ENCODE results near the gene FNDC7.
"Not testable (repeated sequence)": the region's sequence is repeated elsewhere in the genome, so short reads cannot be mapped to it uniquely, and the experiment has no call there.

Gene FNDC7

DNA sequence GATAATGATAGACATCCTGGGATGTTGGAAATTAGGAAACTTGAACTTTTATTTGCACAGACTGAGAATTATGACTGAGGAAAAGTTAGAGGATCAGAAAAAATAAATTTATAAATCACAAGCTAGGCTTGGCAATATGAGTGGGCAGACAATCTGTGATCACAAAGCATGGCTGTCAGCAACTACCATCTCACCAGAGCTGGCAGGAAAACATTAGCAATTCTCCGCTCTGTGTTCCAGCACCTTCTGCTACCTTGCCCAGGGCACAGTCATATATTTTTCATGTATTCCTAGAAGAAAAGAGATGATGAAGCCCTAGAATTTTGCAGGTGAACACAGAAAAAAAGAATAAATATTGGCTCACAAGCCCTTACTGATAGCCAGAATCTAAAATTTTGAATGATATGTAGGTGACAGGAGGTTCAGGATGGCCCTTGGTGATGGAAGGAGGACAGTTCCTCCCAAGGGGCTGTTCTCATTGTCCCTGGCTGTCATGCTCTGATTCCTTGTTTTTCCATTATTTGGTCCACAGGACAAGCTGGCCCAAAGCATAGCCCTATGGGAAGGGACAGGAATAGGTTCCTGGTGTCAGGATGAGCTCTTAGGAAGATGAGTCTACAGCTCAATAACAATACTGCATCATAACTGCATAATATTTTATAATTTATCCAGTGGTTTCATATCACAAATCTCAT is 21.6 kb downstream of the FNDC7 start:
- DNase-seq: peak in 7 of 56 donors; percentile 6 to 50 (median 33)

DNA sequence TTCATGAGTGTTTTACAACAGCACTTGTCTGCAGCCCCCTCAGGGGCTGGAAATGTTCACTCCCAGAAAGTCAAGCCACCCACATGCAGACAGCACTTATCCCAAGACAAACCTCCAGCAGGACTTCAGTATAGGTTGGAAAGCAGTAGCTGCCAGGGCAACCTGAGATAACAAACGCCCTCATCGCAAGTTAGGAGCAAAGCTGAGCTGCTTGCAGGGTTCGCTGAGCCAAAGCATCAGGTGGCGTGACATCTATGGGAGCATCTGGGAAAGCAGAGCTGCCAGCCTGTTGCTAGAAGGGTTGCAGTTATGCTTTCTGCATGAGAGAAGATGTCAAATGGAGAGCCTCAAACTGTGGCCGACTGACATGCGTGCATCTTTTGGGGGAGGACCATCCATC is 29.5 kb downstream of the FNDC7 start:
- DNase-seq: peak in 22 of 56 donors; percentile 10 to 68 (median 31)

DNA sequence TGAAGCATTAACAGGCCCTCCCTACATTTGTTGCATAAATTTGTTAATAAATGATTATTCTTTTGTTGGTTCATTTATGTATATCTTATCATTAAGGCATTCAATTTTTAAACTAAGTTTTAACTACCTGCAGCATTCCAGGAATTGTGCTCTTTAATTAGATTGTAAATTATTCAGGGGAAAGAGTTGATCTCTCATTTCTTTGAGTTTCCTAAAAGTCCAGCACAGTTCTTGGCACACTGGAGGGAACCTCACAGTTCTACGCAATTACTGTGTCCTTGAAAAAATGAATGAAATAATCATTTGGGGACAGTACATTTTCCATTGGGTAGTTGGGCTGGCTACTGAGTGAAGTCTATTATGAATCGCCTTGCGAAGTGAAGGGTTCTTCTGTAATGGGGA is 33.3 kb downstream of the FNDC7 start:
- no peak for DNase-seq

DNA sequence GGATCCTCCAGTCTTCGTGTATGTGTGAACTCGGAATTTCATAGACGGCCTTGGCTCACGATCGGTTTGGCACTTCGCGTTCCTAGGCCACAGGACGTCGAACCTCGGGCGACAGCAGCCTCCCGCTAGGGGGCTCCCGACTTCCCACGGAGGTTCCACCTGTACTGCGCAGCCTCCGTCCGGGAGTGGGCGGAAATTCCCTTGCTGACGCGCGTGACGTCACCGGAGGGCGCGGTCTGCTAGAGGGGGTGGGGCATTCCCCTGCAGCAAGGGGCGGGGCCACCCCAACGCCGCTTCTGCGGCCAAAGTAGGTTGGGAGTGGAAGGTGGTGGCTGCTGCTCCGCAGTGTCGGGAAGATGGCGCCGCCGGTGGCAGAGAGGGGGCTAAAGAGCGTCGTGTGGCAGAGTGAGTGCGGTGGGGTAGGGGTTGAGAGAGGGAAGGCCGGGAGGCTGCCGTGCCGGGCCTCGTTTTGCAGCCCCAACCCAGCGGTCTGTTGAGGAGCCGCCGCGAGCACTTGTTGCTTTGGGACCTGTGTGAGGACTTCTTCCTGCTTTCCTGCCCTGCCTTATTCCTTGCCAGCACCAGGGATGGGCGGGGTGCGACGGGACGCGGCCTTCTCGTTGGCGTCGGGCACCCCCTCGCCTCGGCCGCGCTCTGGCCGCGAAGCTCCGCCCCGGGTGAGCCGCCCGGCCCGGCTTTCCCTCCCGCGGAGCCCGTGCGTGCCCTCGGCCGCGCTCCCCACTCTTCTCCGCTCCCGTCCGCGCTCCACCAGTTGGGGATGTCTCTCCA is 33.9 kb downstream of the FNDC7 start, which contains the start of gene STXBP3:
TSS of gene STXBP3 (plus strand) at position 293 of the 789 bp plus-strand sequence. CDS start at position 357, 64 bp downstream.
- peak; percentile 81 to 99 (median 97) for DNase-seq

DNA sequence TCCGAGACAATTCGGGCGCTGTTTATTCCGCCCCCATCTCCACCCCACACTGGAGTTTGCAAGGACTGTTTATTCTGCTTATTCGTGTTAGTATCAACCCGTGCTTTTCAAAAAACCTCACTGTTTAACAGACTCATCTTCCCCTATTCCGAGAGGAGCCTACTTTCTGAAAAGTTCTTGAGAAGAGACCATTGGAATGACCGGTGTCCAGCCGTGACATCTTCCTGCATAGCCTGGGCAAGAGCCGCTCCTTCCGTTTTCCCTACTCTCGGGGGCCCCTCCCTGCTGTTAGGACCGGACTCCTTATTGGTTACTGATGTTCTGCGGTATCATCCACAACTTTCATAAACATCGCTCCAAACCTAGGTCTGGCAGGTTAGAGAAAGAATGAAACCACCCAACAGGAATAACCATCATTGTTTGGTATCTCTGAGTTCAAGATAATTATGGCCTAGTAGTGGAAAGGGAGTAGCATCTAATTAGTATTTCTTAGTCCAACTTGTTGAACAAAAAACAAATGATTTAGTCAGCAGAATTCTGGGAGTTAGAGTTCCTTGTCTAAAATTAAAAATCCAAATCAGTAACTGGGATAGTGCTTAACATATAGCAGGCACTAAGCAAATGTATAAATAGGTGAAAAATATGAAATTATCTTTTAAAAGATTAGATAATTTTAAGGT is 34.6 kb downstream of the FNDC7 start:
- DNase-seq: peak in 47 of 56 donors; percentile 3 to 77 (median 55)

DNA sequence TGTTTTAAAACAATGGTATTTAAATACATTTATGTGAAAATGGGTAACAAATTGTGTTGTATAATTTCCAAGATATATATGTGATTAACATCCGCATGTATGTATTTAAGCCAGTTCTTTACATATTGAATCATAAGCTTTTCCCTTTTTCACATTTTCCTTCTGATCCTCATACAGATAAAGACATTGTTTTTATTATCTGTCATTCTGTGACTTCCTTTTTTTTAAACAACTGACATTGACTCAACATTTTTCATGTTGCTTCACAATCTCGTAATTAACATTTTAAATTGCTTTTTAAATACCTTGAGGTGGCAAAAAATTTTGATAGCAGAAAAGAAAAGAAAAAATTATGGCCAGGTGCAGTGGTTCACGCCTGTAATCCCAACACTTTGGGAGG is 35.2 kb downstream of the FNDC7 start:
- no peak for DNase-seq

DNA sequence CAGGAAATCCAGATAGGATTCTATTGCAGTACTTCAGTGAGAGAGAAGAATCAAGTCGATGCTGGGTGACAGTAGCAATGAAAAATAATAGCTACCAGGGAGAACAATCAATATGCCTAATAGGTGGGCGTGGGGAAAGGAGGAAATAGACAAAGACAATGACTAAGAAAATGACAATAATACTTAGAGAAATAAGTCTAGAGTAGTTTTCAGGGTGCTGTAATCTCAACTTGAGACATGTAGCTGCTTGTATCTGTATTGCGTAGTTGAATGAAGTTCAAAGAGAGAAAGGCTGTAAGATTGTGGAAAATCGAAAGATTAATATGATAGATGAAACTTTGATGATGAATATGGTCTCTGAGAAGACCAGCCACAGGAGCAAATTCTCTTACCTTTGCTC is 36.4 kb downstream of the FNDC7 start:
- no peak for DNase-seq

DNA sequence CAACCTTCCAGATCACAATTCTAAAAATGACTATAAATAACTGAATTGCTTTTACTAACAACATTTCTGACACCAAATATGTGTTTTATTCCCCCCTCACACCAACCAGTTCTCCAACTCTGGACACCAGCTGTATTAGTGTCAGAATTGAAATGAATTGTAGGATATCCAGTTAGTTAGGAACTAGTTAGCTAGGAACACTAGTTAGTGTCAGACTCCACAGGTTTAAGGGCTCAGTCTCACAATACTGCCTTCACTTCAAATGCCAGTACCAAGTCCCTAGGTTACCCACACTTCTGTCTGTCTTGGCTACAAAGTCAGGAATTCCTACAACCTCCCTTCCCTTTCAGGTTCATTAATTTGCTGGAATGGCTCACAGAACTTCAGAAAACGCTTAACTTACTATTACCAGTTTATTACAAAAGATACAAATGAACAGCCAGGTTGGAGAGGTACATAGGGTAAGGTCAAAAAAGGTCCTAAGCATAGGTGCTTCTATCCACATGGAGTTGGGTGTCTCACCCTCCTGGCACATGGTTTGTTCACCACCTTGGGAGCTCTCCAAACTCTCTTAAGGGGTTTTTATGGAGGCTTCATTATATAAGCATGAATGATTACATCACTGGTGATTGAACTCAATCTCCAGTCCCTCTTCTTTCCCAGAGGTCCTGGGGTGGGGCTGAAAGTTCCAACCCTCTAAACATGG is 37.9 kb downstream of the FNDC7 start:
- no peak for DNase-seq

DNA sequence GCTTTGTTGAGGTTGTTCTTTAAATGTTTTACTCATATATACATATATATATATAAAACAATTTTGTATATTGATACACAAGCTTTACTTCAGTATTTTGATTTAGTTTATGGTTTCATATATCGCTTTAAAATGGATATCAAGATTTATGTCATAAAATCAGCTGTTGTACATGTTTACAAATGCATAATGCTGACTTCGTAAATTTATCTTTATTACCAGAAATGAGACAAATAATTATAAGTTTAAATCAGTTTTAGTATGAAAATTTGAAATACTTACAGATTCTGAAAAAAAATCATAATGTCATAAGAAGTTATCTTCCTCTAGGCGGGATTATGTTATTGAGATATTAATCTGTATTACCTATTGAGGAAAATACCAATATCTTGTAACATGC is 40.7 kb downstream of the FNDC7 start:
- DNase-seq: no peak

DNA sequence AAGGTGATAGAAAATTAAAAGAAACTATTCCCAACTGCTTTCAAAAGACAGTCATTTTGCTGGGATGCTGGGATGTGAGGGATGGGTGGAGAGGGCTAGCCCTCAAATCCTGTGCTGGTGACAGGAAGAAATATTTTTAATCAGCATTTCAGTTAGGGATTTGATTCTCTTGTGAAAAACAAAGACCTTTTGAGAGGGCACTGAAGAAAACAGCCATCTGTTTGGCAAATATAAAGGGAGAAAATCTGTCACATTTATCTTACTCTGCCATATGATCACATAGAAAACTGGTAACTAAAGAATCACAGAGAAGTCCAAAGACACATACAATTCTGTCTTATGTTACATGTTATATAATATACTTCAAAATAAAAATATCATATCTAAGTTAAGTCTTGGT is 46.1 kb downstream of the FNDC7 start:
- no peak for DNase-seq

DNA sequence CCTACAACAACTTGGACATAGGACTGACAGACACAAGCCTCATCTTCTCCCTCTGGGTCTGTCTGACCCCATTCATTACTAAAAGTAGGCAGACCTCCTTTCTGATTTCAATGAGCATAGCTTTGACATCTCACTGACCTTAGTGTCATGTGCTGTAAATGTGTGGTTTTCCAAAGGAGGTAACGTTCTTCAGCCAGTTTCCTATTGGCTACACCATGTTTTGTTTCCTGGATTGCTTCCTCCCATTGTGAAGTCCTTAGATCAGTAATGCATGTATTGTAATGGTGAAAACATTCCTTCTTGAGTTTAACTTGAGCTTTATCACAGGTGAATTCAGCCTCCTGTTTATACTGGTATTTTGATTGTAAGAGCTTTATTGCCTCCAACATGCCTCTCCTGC is 54.4 kb downstream of the FNDC7 start:
- no peak for DNase-seq

DNA sequence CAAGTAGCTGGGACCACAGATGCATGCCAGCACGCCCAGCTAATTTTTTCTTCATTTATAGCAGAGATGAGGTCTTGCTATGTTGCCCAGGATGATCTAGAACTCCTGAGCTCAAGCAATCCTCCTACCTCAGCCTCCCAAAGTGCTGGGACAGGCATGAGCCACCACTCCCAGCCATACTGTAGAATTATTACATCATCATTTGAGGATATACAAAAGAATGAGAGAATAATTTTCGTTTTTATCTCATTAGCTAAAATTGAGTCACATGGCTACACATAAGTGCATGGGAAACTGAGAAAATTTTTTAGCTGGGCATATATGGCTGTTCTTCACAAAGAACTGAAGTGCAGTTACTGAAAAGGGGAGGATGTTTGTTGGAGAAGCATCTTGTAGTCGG is 55.0 kb downstream of the FNDC7 start:
- DNase-seq: no peak

DNA sequence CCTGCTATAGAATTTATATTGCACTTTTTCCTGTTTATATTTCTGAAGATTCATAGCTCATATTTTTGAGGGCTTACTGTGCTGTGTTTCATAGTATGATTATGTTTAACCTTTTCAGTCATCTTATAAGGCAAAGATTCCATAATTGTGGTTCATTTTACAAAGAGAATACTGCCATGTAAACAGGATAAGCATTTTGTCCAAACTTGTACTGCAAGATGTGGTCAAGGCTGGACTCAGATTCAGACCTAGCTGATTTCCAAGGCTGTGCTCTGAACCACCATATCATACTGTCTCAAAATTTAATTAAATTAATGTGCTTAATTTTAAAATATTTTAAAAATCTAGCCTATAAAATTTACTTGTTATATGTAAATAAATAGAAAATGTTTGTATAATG is 65.1 kb downstream of the FNDC7 start:
- DNase-seq: no peak

DNA sequence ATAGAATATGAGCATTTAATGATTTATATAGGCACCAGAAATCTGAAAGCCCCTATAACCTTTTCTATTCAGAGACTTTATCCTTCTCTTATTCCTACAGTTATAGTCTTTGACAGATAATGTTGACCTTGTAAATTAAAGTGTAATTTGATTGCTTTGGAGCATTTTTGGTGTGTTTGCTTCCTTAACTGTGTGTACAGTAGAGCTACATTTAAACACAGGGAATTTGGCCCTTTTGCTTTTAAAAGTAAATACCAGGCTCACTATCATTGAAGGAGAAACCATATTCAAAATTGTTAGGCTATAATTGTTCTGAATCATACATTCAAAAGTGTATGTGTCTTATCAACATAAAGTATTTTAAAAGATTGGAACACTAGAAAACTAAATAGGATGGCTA is 66.7 kb downstream of the FNDC7 start:
- no peak for DNase-seq

DNA sequence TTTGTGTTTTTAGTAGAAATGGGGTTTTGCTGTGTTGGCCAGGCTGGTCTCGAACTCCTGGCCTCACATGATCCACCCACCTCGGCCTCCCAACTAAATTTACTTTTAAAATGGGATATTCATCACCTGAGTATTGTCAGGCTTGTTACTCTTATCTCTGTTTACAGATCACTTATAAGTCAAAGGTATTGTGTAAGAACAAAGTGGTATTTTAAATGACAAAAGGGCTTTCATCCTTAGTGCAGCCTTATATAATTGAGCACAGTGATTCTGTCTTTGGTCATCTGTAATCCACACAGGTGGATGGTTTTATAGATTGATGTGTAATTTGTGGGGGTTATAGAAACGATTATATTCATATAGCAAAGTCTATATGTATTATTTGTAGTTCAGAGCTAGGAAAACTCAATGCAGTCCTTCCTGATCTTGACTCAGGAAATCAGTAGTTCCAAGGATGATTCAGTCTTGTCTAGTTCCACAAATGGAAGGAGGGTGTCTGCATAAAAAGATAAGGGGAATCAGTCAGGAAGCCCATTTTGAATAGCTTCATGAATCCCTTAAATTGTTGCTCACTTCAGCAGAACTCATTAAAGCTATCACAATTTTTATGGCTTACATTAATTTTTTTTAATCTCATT is 68.3 kb downstream of the FNDC7 start:
- DNase-seq: no peak

DNA sequence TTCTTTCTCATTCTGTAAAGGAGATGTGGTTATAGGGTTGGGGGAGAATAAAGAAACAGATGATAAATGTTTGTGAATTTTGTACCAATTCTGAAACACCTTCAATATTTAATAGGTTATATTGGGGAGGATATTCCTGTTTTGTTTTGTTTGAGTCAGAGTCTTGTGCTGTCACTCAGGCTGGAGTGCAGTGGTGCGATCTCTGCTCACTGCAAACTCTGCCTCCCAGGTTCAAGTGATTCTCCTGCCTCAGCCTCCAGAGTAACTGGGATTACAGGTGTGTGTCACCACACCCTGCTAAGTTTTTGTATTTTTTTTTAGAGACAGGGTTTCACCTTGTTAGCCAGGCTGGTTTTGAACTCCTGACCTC is 68.9 kb downstream of the FNDC7 start:
- DNase-seq: not testable (repeated sequence)

DNA sequence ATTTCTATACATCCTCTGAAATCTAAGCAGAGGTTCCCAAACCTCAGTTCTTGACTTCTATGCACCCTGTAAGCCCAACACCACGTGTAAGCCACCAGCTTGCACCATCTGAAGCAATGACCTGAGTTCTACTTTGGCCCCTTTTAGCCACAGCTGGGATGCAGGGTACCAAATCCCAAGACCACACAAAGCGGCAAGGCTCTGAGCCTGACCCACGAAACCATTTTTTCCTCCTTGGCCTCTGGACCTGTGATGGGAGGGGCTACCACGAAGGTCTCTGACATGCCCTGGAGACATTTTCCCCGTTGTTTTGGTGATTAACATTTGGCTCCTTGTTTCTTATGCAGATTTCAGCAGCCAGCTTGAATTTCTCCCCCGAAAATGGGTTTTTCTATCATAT is 72.6 kb downstream of the FNDC7 start:
- no peak for DNase-seq

DNA sequence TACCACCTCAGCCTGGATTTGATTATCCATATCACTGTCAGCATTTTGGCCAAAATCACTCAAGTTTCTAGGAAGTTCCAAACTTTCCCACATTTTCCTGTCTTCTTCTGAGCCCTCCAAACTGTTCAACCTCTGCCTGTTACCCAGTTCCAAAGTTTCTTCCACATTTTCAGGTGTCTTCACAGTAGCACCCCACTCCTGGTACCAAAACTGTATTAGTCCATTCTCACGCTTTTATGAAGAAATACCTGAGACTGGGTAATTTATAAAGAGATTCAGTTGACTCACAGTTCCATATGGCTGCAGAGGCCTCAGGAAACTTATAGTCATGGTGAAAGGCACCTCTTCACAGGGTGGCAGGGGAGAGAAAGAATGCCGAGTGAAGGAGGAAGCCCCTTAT is 73.2 kb downstream of the FNDC7 start:
- DNase-seq: no peak

DNA sequence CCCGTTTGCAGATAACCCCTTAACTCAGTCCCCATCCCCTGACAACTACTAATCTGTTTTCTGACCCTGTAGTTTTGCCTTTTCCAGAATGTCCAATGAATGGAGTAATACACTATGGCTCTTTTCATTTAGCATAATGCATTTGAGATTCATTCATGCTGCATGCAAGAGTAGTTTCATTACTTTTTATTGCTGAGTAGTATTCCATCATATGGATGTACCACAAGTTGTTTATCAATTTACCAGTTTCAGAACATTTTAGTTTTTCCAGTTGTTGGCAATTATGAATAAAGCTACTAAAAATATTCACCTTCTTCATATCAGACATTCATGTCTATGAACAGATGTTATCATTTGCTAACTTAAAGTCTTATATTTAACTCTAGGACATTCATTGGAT is 79.1 kb downstream of the FNDC7 start:
- no peak for DNase-seq

Measured in nucleus accumbens (tissue), 56 donors.